ENCODE results near the gene CASZ1.

The CASZ1 gene

GRCh38 chr1:10648689-10649516 is 147.5 kb downstream of the CASZ1 start:
- TF ChIP-seq CTCF (IDR thresholded peaks at IDR 0.05; ENCODE audit: extremely low read depth, missing control alignments), result no peak
- DNase-seq (ENCODE audit: low spot score), result no peak

- no peak for TF ChIP-seq CTCF (IDR thresholded peaks at IDR 0.05; ENCODE audit: extremely low read depth, missing control alignments)
- no peak for DNase-seq (ENCODE audit: low spot score)
Measured at GRCh38 chr1:10647414-10648170, 148.9 kb downstream of the CASZ1 start.

GRCh38 chr1:10646347-10646861 is 150.0 kb downstream of the CASZ1 start:
- DNase-seq (ENCODE audit: low spot score), result no peak
- TF ChIP-seq CTCF (IDR thresholded peaks at IDR 0.05; ENCODE audit: extremely low read depth, missing control alignments), result no peak

GRCh38 chr1:10644307-10645128 is 151.9 kb downstream of the CASZ1 start:
- TF ChIP-seq CTCF (IDR thresholded peaks at IDR 0.05; ENCODE audit: extremely low read depth, missing control alignments), result no peak
- DNase-seq (ENCODE audit: low spot score), result no peak

DNA sequence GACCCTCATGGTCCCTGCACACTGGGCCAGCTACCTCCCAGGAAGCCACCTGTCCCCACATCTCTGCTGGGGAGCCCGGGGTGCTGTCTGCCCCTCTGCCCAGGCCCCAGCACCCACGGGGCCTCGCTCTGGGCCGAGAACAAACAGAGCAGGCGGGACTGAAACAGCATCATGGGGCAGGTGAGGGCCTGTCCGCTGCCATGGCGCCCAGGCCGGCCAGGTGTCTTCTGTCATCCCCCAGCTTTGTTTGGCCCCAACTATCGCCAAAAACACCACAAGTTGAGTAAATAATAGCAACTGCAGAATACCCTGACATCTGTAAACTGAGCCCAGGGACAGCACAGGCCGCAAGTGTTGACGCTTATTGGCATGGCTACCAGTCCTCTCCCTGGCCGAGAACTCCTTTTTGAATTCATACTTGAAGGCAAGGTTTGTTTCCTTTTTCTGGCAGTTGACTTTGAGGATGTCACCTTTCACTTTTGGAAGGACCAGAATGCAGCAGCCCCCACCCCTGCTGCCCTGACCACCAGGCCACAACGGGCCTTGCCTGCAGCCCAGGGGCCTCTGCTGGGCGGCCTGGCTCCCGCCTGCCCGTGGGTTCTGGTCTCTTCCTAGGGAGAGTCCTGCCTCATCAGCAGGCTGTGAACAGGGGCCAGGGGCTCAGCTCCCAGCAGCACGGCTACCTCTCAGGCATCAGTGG is 152.7 kb downstream of the CASZ1 start:
- no peak for TF ChIP-seq CTCF (IDR thresholded peaks at IDR 0.05; ENCODE audit: extremely low read depth, missing control alignments)
- DNase-seq (ENCODE audit: low spot score), result no peak

DNA sequence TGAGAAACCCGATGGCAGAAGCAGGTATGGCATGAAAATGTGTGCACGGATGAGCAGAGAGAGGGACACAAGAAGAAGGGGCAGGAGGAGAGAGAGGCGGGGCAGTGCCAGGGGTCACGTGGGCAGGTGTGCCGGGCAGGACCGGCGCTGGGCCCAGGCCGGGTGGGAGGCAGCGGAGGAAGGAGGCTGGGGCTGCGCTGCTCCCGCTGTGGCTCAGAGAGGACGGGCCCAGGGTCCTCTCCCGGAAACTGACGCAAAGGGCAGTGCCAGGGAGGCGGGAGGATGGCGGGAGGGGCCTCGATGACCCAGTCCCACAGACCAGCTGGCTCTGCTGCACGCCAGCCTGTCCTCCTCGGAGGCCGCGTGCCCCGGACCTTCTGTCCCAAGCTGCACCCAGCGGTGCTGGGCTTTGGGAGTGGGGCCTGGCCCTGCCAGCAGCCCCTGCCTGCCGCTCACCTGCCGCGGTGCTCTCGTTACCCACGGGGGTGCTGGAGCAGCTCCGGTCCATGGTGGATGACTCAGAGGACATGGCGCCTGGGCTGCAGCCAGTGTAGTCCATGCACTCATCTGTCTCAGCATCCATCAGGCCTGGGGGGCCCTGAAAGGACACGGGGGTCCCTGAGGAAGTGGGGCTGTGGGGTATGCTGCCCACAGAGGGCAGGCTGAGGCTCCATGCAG is 153.9 kb downstream of the CASZ1 start:
- TF ChIP-seq CTCF (IDR thresholded peaks at IDR 0.05; ENCODE audit: extremely low read depth, missing control alignments), result no peak
- no peak for DNase-seq (ENCODE audit: low spot score)
